HG02763 (cell line): ENCODE results near the gene AMDHD1.
"Not testable (repeated sequence)": the region's sequence is repeated elsewhere in the genome, so short reads cannot be mapped to it uniquely, and the experiment has no call there.

Experiments used
- ATAC-seq: cut with Tn5 transposase; IDR thresholded peaks from one replicate; pipeline ENCODE4 v1.9.1; 2021; ENCODE audit warnings: mild to moderate bottlenecking, moderate library complexity; ENCODE audit not compliant: unreplicated experiment

The AMDHD1 gene

GRCh38 chr12:95962222-95962621 is 19.1 kb downstream of the AMDHD1 start:
- ATAC-seq: no peak

GRCh38 chr12:95963096-95963495 is 20.0 kb downstream of the AMDHD1 start:
- ATAC-seq: no peak

GRCh38 chr12:95966287-95966870 is 23.2 kb downstream of the AMDHD1 start:
- ATAC-seq: no peak

GRCh38 chr12:95967301-95967700 is 24.2 kb downstream of the AMDHD1 start:
- no peak for ATAC-seq

GRCh38 chr12:95969116-95969515 is 26.0 kb downstream of the AMDHD1 start:
- ATAC-seq: not testable (repeated sequence)

- no peak for ATAC-seq
Measured at GRCh38 chr12:95970905-95971304, 27.8 kb downstream of the AMDHD1 start.

GRCh38 chr12:95972832-95973456 is 29.8 kb downstream of the AMDHD1 start:
- no peak for ATAC-seq

- no peak for ATAC-seq
Measured at GRCh38 chr12:95974358-95974757, 31.2 kb downstream of the AMDHD1 start.

GRCh38 chr12:95975491-95975890 is 32.4 kb downstream of the AMDHD1 start:
- no peak for ATAC-seq

GRCh38 chr12:95976416-95976832 is 33.3 kb downstream of the AMDHD1 start:
- ATAC-seq: no peak

GRCh38 chr12:95977764-95978305 is 34.7 kb downstream of the AMDHD1 start:
- ATAC-seq: no peak

GRCh38 chr12:95978351-95978750 is 35.2 kb downstream of the AMDHD1 start:
- ATAC-seq: no peak

GRCh38 chr12:95978774-95979173 is 35.6 kb downstream of the AMDHD1 start:
- ATAC-seq: no peak

- no peak for ATAC-seq
Measured at GRCh38 chr12:95980437-95980836, 37.3 kb downstream of the AMDHD1 start.

- ATAC-seq: no peak
Measured at GRCh38 chr12:95982602-95983001, 39.5 kb downstream of the AMDHD1 start.

GRCh38 chr12:95984682-95985081 is 41.6 kb downstream of the AMDHD1 start:
- no peak for ATAC-seq

GRCh38 chr12:95986635-95987570 is 43.8 kb downstream of the AMDHD1 start:
- no peak for ATAC-seq

GRCh38 chr12:95988506-95989275 is 45.6 kb downstream of the AMDHD1 start:
- no peak for ATAC-seq

- ATAC-seq: no peak
Measured at GRCh38 chr12:95989504-95990123, 46.5 kb downstream of the AMDHD1 start.

- no peak for ATAC-seq
Measured at GRCh38 chr12:95990136-95990535, 47.0 kb downstream of the AMDHD1 start.
